GM23338 (cell line): Measurements from ENCODE around the gene YWHAE.

Source experiments
- CTCF ChIP-seq, 2 experiments: fragments of 200-600 bp in 1 of 2; sonication (generic) in 1 of 2; conservative IDR thresholded peaks; 2 replicates each; pipeline versions ENCODE4 v1.5.1 to v1.6.1; 2016 to 2017; ENCODE audit warnings: antibody characterized with exemption in 2 of 2, low read depth in 2 of 2, mild to moderate bottlenecking in 2 of 2, moderate library complexity in 1 of 2
- EZH2 ChIP-seq: fragments of 200-600 bp; sonication (generic); IDR thresholded peaks from one replicate; pipeline ENCODE4 v1.8.0; 2017; ENCODE audit warnings: antibody characterized with exemption, mild to moderate bottlenecking, low read depth; ENCODE audit not compliant: unreplicated experiment
- EZH2phosphoT487 ChIP-seq: fragments of 200-600 bp; sonication (generic); IDR thresholded peaks from one replicate; pipeline ENCODE4 v1.8.1; 2018; ENCODE audit warnings: antibody characterized with exemption; ENCODE audit not compliant: unreplicated experiment
- POLR2AphosphoS5 ChIP-seq: IDR thresholded peaks from 2 replicates; pipeline ENCODE4 v1.6.1; 2016; ENCODE audit warnings: antibody characterized with exemption, low read depth
- REST ChIP-seq: IDR thresholded peaks from one replicate; pipeline ENCODE4 v1.6.1; 2018; ENCODE audit warnings: antibody characterized with exemption; ENCODE audit not compliant: unreplicated experiment
- ZNF114 ChIP-seq: fragments of 250-450 bp; sonication (Bioruptor Pico); IDR thresholded peaks from 2 replicates; pipeline ENCODE4 v1.5.0; 2020; ENCODE audit warnings: mild to moderate bottlenecking, moderate library complexity

DNA sequence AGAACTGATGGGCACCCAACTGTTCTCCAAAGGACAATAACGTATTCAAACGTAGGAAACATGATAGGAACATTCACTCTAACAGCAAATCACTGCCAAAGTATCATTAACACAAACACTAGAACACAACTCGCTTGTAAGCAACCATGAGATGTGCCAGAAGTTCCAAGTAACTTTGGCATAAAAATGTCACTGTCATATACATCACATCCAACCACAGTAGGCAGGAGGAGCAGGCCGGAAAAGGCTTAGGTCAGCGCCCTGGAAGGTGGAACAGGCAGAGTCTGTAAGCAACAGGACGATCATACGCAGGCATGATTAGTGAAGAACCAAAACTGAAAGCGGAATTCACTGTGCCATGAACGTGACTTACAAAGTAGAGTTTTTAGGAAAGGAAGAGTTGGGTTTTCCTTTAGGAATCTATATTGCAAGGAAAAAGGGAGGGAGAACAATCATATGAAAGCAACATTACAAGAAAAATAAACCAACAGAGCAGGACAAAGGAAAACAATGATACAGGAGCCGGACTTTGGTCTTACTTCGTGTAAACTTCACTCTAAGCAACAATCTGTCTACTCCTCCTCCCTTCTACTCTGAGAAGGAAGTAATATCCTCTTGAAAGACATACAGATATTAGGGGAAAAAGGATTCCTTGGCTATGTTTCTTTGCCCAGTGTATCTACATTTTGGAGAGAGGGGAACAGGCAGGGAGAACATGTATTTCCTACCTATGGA lies 52.3 kb downstream of the YWHAE start:
- TF ChIP-seq CTCF (conservative IDR thresholded peaks at IDR 0.05; ENCODE audit: low read depth in 2 of 2) (no peak), REST (no peak), POLR2AphosphoS5 (no peak), EZH2 (no peak), EZH2phosphoT487 (no peak), ZNF114 (no peak)
